Transverse colon (tissue), 4 donors: ENCODE results near the gene PRPF40A. TPM values are rescaled to one million over a fixed set of nuclear protein-coding genes. Genes with fewer than 3 reads are reported as not detected.

Experiments used
- DNase-seq: peaks from one replicate; pipeline ENCODE4 v3.0.0-alpha.2; 2019
- H3K27ac ChIP-seq, 4 donors: fragments of 200-600 bp; sonication (generic); 2 replicates each; pipeline ENCODE4 v1.5.1; 2016 to 2018; ENCODE audit warnings: inconsistent platforms in 4 of 4
- H3K27me3 ChIP-seq: fragments of 200-600 bp; sonication (generic); 2 replicates; pipeline ENCODE4 v1.5.1; 2017; ENCODE audit warnings: inconsistent platforms
- H3K36me3 ChIP-seq, 4 donors: fragments of 200-600 bp; sonication (generic); 2 replicates each; pipeline ENCODE4 v1.5.1; 2017 to 2019; ENCODE audit warnings: inconsistent platforms in 4 of 4
- H3K4me1 ChIP-seq, 4 donors: fragments of 200-600 bp; sonication (generic); 2 replicates each; pipeline ENCODE4 v1.5.1; 2017 to 2020; ENCODE audit warnings: inconsistent platforms in 4 of 4
- H3K4me3 ChIP-seq, 4 donors: fragments of 200-600 bp; sonication (generic); 1 replicate in 1 of 4; 2 replicates in 3 of 4; pipeline versions ENCODE4 v1.5.1 to v1.6.1; 2017 to 2019; ENCODE audit warnings: inconsistent platforms in 4 of 4
- H3K9me3 ChIP-seq, 2 donors: fragments of 200-600 bp; sonication (generic); 2 replicates each; pipeline ENCODE4 v1.5.1; 2017 to 2019; ENCODE audit warnings: inconsistent platforms in 2 of 2
- EP300 ChIP-seq: sonication (generic); formaldehyde crosslinking; IDR thresholded peaks from one replicate; pipeline ENCODE4 v1.6.1; 2017; ENCODE audit warnings: antibody characterized with exemption, low read depth
- POLR2A ChIP-seq: fragments of 450-650 bp; IDR thresholded peaks from one replicate; pipeline ENCODE4 v1.6.1; 2016; ENCODE audit warnings: antibody characterized with exemption, mild to moderate bottlenecking, moderate library complexity
- POLR2AphosphoS5 ChIP-seq, 3 donors: sonication (generic); formaldehyde crosslinking; IDR thresholded peaks; one replicate each; pipeline ENCODE4 v1.6.1; 2016; ENCODE audit warnings: antibody characterized with exemption in 3 of 3
- WGBS, 2 donors: methylation state at CpG; one replicate each; pipeline ENCODE4 v1.1.5; 2018; ENCODE audit warnings: low coverage in 1 of 2; 5-methylcytosine and 5-hydroxymethylcytosine counted together
- in situ Hi-C, 4 donors: fragments of 200-750 bp; cut with MboI; loops; one replicate each; pipeline versions ENCODE4 v1.15.0 to v1.15.1; 2017; ENCODE audit warnings: low sequenced_read_pairs in 3 of 4, low pct_ligation_motif_present in 1 of 4, low pct_unique_long_range_greater_than_20kb in 1 of 4
- intact Hi-C: fragments of 100-400 bp; cut with DNase I; formaldehyde crosslinking; loops from one replicate; pipeline ENCODE4 v1.15.1; 2023; ENCODE audit warnings: low total_unique reads
- total RNA-seq, 4 donors: library from RNA; depleted of rRNA; stranded (reverse); fragments of >200 nt; gene quantifications; one replicate each; pipeline ENCODE4 v1.1.0, GENCODE V29; 2016
- TF ChIP-seq, protein P1 (sequence below), 5 experiments: fragments of 200-600 bp in 3 of 5; fragments of 450-650 bp in 2 of 5; sonication (generic) in 3 of 5; IDR thresholded peaks; 1 replicate in 2 of 5; 2 replicates in 3 of 5; pipeline ENCODE4 v1.5.1; 2016 to 2017; ENCODE audit warnings: antibody characterized with exemption in 5 of 5, inconsistent platforms in 3 of 5, mild to moderate bottlenecking in 2 of 5, moderate library complexity in 1 of 5

PRPF40A gene
- total RNA-seq, 4 donors from 2014 or later, result 21.7 to 124 (median 104) TPM

DNA sequence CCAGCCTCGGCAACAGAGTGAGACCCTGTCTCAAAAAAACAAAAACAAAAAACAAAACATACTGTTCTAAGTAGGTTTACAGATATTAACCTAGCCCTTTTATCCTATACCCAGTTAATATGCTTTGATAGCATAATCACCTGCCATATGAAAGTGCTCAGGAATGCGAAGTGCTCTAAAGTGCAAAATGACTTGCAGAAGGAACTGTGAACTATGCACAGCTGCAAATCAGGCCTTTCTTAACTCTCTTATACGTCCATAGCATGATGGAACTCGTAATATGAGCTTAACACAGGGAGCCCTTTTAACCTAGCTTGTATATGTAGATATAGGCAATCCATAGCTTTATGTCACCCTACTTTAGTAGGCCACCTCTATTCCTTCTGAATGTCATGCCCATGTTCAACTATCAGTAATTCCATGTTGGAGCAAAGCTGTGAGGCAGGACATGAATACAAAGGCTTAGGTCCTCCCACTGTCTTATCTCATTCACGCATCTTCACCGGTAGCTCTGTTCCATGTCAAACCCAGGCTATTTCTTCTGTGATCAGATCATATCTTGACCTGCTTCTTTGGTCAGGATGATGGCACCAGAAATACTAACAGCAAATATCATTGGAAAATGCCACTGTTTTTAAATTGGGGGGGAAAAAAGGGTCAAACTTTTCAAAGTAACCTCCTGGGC, 72.9 kb downstream of the PRPF40A start:
- WGBS, 2 donors, result 92 to 97% methylated on average over 5 to 6 of the region's 6 CpGs
- Histone ChIP-seq H3K9me3 (no peaks in the 10 kb centered on the region), H3K4me1 (peaks cover 0 to 22% (median 14%) of the 10 kb centered on the region in 4 donors), H3K36me3 (peaks cover 0 to 12% (median 0%) of the 10 kb centered on the region in 4 donors), H3K4me3 (no peak overlapping the region), H3K27me3 (no peaks in the 10 kb centered on the region), H3K27ac (no peak overlapping the region)
- in situ Hi-C loops, result loop anchor here (25.0 kb wide), 1 partner anchor 607 kb away; no protein-coding TSS in a partner anchor
- TF ChIP-seq POLR2AphosphoS5 (IDR thresholded peaks at IDR 0.05) (no peak), POLR2A (no peak), EP300 (no peak)
- TF ChIP-seq, protein P1, sequence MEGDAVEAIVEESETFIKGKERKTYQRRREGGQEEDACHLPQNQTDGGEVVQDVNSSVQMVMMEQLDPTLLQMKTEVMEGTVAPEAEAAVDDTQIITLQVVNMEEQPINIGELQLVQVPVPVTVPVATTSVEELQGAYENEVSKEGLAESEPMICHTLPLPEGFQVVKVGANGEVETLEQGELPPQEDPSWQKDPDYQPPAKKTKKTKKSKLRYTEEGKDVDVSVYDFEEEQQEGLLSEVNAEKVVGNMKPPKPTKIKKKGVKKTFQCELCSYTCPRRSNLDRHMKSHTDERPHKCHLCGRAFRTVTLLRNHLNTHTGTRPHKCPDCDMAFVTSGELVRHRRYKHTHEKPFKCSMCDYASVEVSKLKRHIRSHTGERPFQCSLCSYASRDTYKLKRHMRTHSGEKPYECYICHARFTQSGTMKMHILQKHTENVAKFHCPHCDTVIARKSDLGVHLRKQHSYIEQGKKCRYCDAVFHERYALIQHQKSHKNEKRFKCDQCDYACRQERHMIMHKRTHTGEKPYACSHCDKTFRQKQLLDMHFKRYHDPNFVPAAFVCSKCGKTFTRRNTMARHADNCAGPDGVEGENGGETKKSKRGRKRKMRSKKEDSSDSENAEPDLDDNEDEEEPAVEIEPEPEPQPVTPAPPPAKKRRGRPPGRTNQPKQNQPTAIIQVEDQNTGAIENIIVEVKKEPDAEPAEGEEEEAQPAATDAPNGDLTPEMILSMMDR (IDR thresholded peaks at IDR 0.05), result no peak
- no peak for DNase-seq
- intact Hi-C loops, result no loop called here

GRCh38 chr2:152638590-152638989, 78.7 kb downstream of the PRPF40A start:
- Histone ChIP-seq H3K36me3 (peaks cover 0 to 12% (median 0%) of the 10 kb centered on the region in 4 donors), H3K4me3 (no peak overlapping the region), H3K9me3 (no peaks in the 10 kb centered on the region), H3K4me1 (no peaks in the 10 kb centered on the region), H3K27me3 (no peaks in the 10 kb centered on the region), H3K27ac (no peak overlapping the region)
- no peak for DNase-seq
- intact Hi-C loops, result loop anchor here (5.0 kb wide), 1 partner anchor 451 kb away; no protein-coding TSS in a partner anchor
- in situ Hi-C loops, result loop anchor here (10.0 to 25.0 kb wide), 3 partner anchors 304 to 601 kb away; partner anchors contain the start of gene FMNL2 (in 1 of the 4)
- 77 to 85% methylated on average over 4 to 8 of the region's 8 CpGs for WGBS, 2 donors
- TF ChIP-seq EP300 (no peak), POLR2AphosphoS5 (IDR thresholded peaks at IDR 0.05) (no peak), POLR2A (no peak)
- TF ChIP-seq, protein P1 (IDR thresholded peaks at IDR 0.05), result no peak

GRCh38 chr2:152638056-152638455, 79.2 kb downstream of the PRPF40A start:
- no peaks in the 10 kb centered on the region for H3K9me3 ChIP-seq
- intact Hi-C loops, result loop anchor here (5.0 kb wide), 1 partner anchor 451 kb away; no protein-coding TSS in a partner anchor
- no peaks in the 10 kb centered on the region for H3K27me3 ChIP-seq
- WGBS, 2 donors, result 94% methylated on average over 2 of the region's 2 CpGs; no CpG with 5 or more reads in 1 of the 2 donors
- H3K27ac ChIP-seq, result no peak overlapping the region
- peaks cover 0 to 12% (median 0%) of the 10 kb centered on the region in 4 donors for H3K36me3 ChIP-seq
- no peak for TF ChIP-seq POLR2A
- TF ChIP-seq POLR2AphosphoS5 (IDR thresholded peaks at IDR 0.05), result no peak
- TF ChIP-seq, protein P1 (IDR thresholded peaks at IDR 0.05), result no peak
- TF ChIP-seq EP300, result no peak
- no peaks in the 10 kb centered on the region for H3K4me1 ChIP-seq
- H3K4me3 ChIP-seq, result no peak overlapping the region
- in situ Hi-C loops, result loop anchor here (10.0 to 25.0 kb wide), 3 partner anchors 303 to 601 kb away; partner anchors contain the start of gene FMNL2 (in 1 of the 4)
- no peak for DNase-seq

DNA sequence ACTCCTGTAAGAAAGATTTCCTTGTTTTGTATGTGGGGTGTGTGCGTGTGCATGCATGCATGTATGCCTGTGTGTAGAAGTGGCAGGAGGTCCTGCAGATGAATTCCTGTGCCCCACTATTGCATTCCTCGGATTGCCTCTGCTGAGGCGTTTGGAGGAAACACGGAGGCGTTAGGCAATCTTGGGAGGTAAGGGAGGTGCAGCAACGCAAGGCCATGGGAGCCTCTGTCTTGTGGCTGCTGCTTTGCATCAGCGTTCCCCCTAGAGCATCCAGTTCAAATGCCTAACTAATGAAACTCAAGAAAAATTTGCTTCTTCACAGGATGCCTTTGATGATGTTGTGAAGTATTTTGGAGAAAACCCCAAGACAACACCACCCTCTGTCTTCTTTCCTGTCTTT, 80.0 kb downstream of the PRPF40A start:
- in situ Hi-C loops, result loop anchor here (10.0 to 25.0 kb wide), 3 partner anchors 302 to 600 kb away; partner anchors contain the start of gene FMNL2 (in 1 of the 4)
- no peaks in the 10 kb centered on the region for H3K4me1 ChIP-seq
- intact Hi-C loops, result loop anchor here (5.0 kb wide), 1 partner anchor 450 kb away; no protein-coding TSS in a partner anchor
- peaks cover 0 to 12% (median 0%) of the 10 kb centered on the region in 4 donors for H3K36me3 ChIP-seq
- H3K9me3 ChIP-seq, result no peaks in the 10 kb centered on the region
- no peak for TF ChIP-seq EP300
- no peak for TF ChIP-seq POLR2AphosphoS5 (IDR thresholded peaks at IDR 0.05)
- TF ChIP-seq, protein P1 (IDR thresholded peaks at IDR 0.05), result no peak
- no peak for TF ChIP-seq POLR2A
- WGBS, 2 donors, result 90 to 100% methylated on average over 2 to 7 of the region's 7 CpGs
- no peak for DNase-seq
- no peaks in the 10 kb centered on the region for H3K27me3 ChIP-seq
- H3K27ac ChIP-seq, result no peak overlapping the region
- H3K4me3 ChIP-seq, result no peak overlapping the region
